K562 (cell line): Measurements from ENCODE around the gene PAX2. TPM values are rescaled to one million over a fixed set of nuclear protein-coding genes. Genes with fewer than 3 reads are reported as not detected.

Experiments used
- ATAC-seq: fragments of 200-7000 bp; cut with Tn5 transposase; 3 replicates; pipeline ENCODE4 v1.9.1; 2020; ENCODE audit warnings: moderate library complexity
- BruUV-seq: library from RNA; stranded (reverse); fragments of 400-500 nt; replicated peaks from 2 replicates; lab custom pipeline; 2021; lab: Mats Ljungman, UMichigan
- CTCF ChIA-PET: fragments of 300-600 bp; formaldehyde crosslinking; extraction: SDS; loops from one replicate; lab custom pipeline; 2021; ENCODE audit warnings: low intra/inter-chr PET ratio; lab: Yijun Ruan, JAX
- POLR2A ChIA-PET: fragments of 300-600, 350-650 bp; sonication (Branson Sonifier 250); formaldehyde crosslinking; extraction: SDS; loops from one replicate; lab custom pipeline; 2021; ENCODE audit warnings: antibody characterized with exemption, inconsistent platforms; lab: Yijun Ruan, JAX
- DNase-seq, 4 experiments: peaks; one replicate each; pipeline versions ENCODE4 v3.0.0 to v3.0.0-alpha.2; 2011 to 2018; ENCODE audit warnings: low spot score in 3 of 4, mixed read lengths in 3 of 4; ENCODE audit errors: extremely low read depth in 1 of 4
- FAIRE-seq: peaks from 2 replicates; lab custom pipeline; 2011; peaks lifted over from hg19 to GRCh38; lab: Jason Lieb, UNC
- H2AFZ ChIP-seq: 2 replicates; pipeline ENCODE4 v1.6.0; 2011; ENCODE audit warnings: low read depth, low read length, control low read depth, inconsistent platforms
- H3K27ac ChIP-seq: fragments of 200-600 bp; 3 replicates; pipeline ENCODE4 v1.8.0; 2011; ENCODE audit warnings: low read depth, mild to moderate bottlenecking, control low read depth, inconsistent platforms, low read length, moderate library complexity, mixed read lengths; ENCODE audit errors: extremely low read depth
- H3K27me3 ChIP-seq, 2 experiments: fragments of 300-600 bp in 1 of 2; 2 replicates in 1 of 2; 3 replicates in 1 of 2; pipeline versions ENCODE4 v1.6.0 to v1.8.0; 2011; ENCODE audit warnings: inconsistent platforms in 2 of 2, low read length in 2 of 2, mild to moderate bottlenecking in 1 of 2, mixed read lengths in 1 of 2, moderate library complexity in 1 of 2; ENCODE audit not compliant: control insufficient read depth in 2 of 2, insufficient read depth in 2 of 2
- H3K36me3 ChIP-seq: fragments of 300-600 bp; 3 replicates; pipeline ENCODE4 v1.8.0; 2011; ENCODE audit warnings: mild to moderate bottlenecking, low read length, inconsistent platforms; ENCODE audit not compliant: control insufficient read depth, insufficient read depth
- H3K4me1 ChIP-seq, 2 experiments: fragments of 200-600 bp in 1 of 2; replicated peaks in 1 of 2; 2 replicates in 1 of 2; 3 replicates in 1 of 2; pipeline versions ENCODE4 v1.5.1 to v1.8.0; 2011; ENCODE audit warnings: inconsistent platforms in 2 of 2, low read length in 2 of 2, mild to moderate bottlenecking in 1 of 2, mixed read lengths in 1 of 2, moderate library complexity in 1 of 2; ENCODE audit not compliant: control insufficient read depth in 2 of 2, insufficient read depth in 2 of 2
- H3K4me2 ChIP-seq: 2 replicates; pipeline ENCODE4 v1.6.1; 2011; ENCODE audit warnings: low read length, control low read depth, inconsistent platforms, mixed read lengths; ENCODE audit not compliant: insufficient read depth
- H3K4me3 ChIP-seq: fragments of 200-600 bp; sonication (generic), shearing (Covaris generic); 2 replicates; pipeline ENCODE4 v1.5.1; 2016; ENCODE audit warnings: control low read depth, inconsistent platforms
- H3K79me2 ChIP-seq: fragments of 200-600 bp; 3 replicates; pipeline ENCODE4 v1.8.0; 2011; ENCODE audit warnings: low read length, inconsistent platforms; ENCODE audit not compliant: control insufficient read depth, insufficient read depth
- H3K9ac ChIP-seq, 2 experiments: 2 replicates each; pipeline versions ENCODE4 v1.6.0 to v1.6.1; 2011; ENCODE audit warnings: low read depth in 2 of 2, low read length in 2 of 2, control low read depth in 1 of 2, inconsistent platforms in 1 of 2, mild to moderate bottlenecking in 1 of 2, mixed read lengths in 1 of 2; ENCODE audit not compliant: insufficient read depth in 1 of 2
- H3K9me1 ChIP-seq: one replicate; pipeline ENCODE4 v1.6.0; 2011; ENCODE audit warnings: inconsistent platforms, mild to moderate bottlenecking, low read length, moderate library complexity; ENCODE audit not compliant: control insufficient read depth, insufficient read depth
- H3K9me3 ChIP-seq: replicated peaks from 2 replicates; pipeline ENCODE4 v1.5.1; 2011; ENCODE audit warnings: low read depth, low read length, inconsistent platforms; ENCODE audit not compliant: control insufficient read depth, insufficient read depth
- H4K20me1 ChIP-seq: replicated peaks from 2 replicates; pipeline ENCODE4 v1.6.1; 2011; ENCODE audit warnings: low read length, inconsistent platforms, mixed read lengths; ENCODE audit not compliant: control insufficient read depth, insufficient read depth
- GMEB1 ChIP-seq: fragments of 250-450 bp; sonication (Bioruptor Pico); IDR thresholded peaks from 2 replicates; pipeline ENCODE4 v1.4.0; 2020; ENCODE audit warnings: mild to moderate bottlenecking
- KLF1 ChIP-seq: fragments of 450-650 bp; IDR thresholded peaks from 2 replicates; pipeline ENCODE4 v1.6.1; 2016; ENCODE audit warnings: missing genetic modification characterization, missing compliant biosample characterization
- MEF2A ChIP-seq: IDR thresholded peaks from 2 replicates; pipeline ENCODE4 v1.6.1; 2011; ENCODE audit warnings: low read depth, mild to moderate bottlenecking, low read length, moderate library complexity; ENCODE audit not compliant: control insufficient read depth
- PCBP1 ChIP-seq: fragments of 200-400 bp; formaldehyde crosslinking; IDR thresholded peaks from 2 replicates; pipeline ENCODE4 v1.6.1; 2018; ENCODE audit warnings: mild to moderate bottlenecking, low read depth, low read length; ENCODE audit not compliant: poor library complexity, severe bottlenecking
- PTRF ChIP-seq: fragments of 450-650 bp; IDR thresholded peaks from 2 replicates; pipeline ENCODE4 v1.6.1; 2016; ENCODE audit warnings: mild to moderate bottlenecking, missing genetic modification characterization, missing compliant biosample characterization
- SREBF2 ChIP-seq: sonication (generic); formaldehyde crosslinking; IDR thresholded peaks from 2 replicates; pipeline ENCODE4 v1.4.0; 2020; ENCODE audit warnings: mild to moderate bottlenecking, missing genetic modification reagents
- TGIF2 ChIP-seq: sonication (generic); formaldehyde crosslinking; IDR thresholded peaks from 2 replicates; pipeline ENCODE4 v1.8.1; 2022; ENCODE audit warnings: mild to moderate bottlenecking, missing genetic modification reagents, moderate library complexity
- THRAP3 ChIP-seq: fragments of 450-650 bp; IDR thresholded peaks from 2 replicates; pipeline ENCODE4 v1.6.1; 2016; ENCODE audit warnings: mild to moderate bottlenecking, inconsistent platforms, borderline replicate concordance
- YY1 ChIP-seq, 3 experiments: IDR thresholded peaks; 2 replicates each; pipeline ENCODE4 v1.6.1; 2011; ENCODE audit warnings: low read length in 2 of 3, mild to moderate bottlenecking in 2 of 3, moderate library complexity in 2 of 3, borderline replicate concordance in 1 of 3, control low read depth in 1 of 3, low read depth in 1 of 3; ENCODE audit not compliant: insufficient read depth in 3 of 3, insufficient replicate concordance in 2 of 3, control insufficient read depth in 1 of 3, insufficient read length in 1 of 3; ENCODE audit errors: extremely low read depth in 1 of 3
- ZNF561 ChIP-seq: fragments of 450-650 bp; formaldehyde crosslinking; conservative IDR thresholded peaks from 2 replicates; pipeline ENCODE4 v1.4.0; 2020; ENCODE audit warnings: mild to moderate bottlenecking, moderate library complexity
- WGBS: fragments of 100-300 bp; shearing (Covaris generic); methylation state at CpG from one replicate; pipeline ENCODE4 v1.1.6; 2016; ENCODE audit warnings: low coverage, mixed read lengths; ENCODE audit not compliant: insufficient coverage; ENCODE audit errors: missing lambda C conversion rate; 5-methylcytosine and 5-hydroxymethylcytosine counted together
- in situ Hi-C: fragments of 300-500 bp; cut with MboI; formaldehyde crosslinking; loops from 4 replicates; pipeline ENCODE4 v1.15.0; 2018; ENCODE audit warnings: inconsistent platforms, mixed read lengths
- intact Hi-C: fragments of 100-400 bp; cut with micrococcal nuclease; formaldehyde crosslinking; loops from 2 replicates; pipeline ENCODE4 v1.14.2; 2022
- polyA plus RNA-seq, 8 experiments: library from polyadenylated mRNA; depleted of rRNA in 4 of 8; stranded (reverse) in 5 of 8; unstranded in 3 of 8; fragments of >200 nt; fragmentation: Nextera tagmentation in 2 of 8; fragmentation: Illumina TruSeq in 1 of 8; extraction: Ambion mirVana in 2 of 8; extraction: Trizol in 1 of 8; gene quantifications; 2 replicates each; pipeline versions ENCODE4 v1.2.1 to v1.2.3, GENCODE V29; 2011 to 2014; ENCODE audit warnings: inconsistent platforms in 1 of 8, missing spikeins in 1 of 8
- total RNA-seq, 7 experiments: library from RNA; depleted of rRNA in 6 of 7; stranded (reverse); fragments of >200 nt in 6 of 7; fragmentation: Illumina TruSeq in 2 of 7; extraction: Trizol in 2 of 7; gene quantifications; 2 replicates each; pipeline versions ENCODE4 v1.2.1 to v1.2.3, GENCODE V29; 2011 to 2021; ENCODE audit warnings: low replicate concordance in 1 of 7

Gene PAX2
- total and polyA plus RNA-seq, 9 of the 15 experiments (the other 6 are each of a cell fraction or from before 2014, with no cell fraction given): not detected

DNA sequence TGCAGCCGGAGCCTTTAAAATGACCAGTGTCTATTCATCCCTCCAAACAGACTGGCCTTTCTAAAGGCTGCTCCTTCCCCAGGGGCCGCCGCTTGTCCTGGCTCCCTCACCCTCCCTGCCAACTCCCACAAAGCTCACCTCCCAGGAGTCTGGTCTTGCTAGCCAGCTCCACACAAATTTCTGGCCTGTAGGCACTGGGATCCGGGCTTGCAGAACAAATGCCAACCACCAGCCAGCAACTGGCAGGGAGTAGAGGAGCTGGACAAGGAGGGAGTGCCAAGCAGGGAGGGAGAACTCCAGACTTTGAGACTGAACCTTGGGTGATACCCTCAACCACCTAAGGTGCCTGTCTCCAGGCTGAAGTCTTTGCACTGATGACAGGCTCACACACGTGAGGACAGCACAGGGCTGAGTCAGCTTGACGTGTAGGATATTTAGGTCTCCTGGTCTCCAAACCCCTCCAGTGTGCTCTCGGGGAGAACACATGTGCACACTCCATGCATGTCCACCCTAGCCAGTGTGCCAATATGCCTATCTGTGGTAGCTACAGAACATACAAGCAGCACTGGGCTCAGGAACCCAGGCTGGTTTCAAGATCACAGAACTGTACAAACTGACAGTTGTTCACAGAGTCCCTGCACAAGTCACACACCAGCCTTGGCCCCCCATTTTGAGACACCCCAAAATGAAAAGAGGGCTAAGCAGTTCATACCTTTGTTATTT is 6.0 kb downstream of the PAX2 start:
- intact Hi-C loops: no loop called here
- in situ Hi-C loops: no loop called here
- no peak for FAIRE-seq
- no peaks in the 10 kb centered on the region for H3K9me3 ChIP-seq
- BruUV-seq: no TSS peak
- CTCF ChIA-PET: no interaction called here
- TF ChIP-seq YY1 (IDR thresholded peaks at IDR 0.05; ENCODE audit: borderline replicate concordance in 1 of 3, control insufficient read depth in 1 of 3, extremely low read depth in 1 of 3, insufficient read depth in 3 of 3, insufficient read length in 1 of 3, insufficient replicate concordance in 2 of 3, low read depth in 1 of 3, low read length in 2 of 3): no peak
- no peak for TF ChIP-seq PTRF (tag)
- no peak for TF ChIP-seq ZNF561 (CRISPR knock-in tag)
- no peak for TF ChIP-seq KLF1
- no peak for TF ChIP-seq GMEB1 (CRISPR knock-in tag)
- TF ChIP-seq SREBF2 (CRISPR knock-in tag): no peak
- TF ChIP-seq THRAP3: no peak
- no peak for TF ChIP-seq PCBP1
- TF ChIP-seq MEF2A: no peak
- no peak for TF ChIP-seq TGIF2
- TF ChIP-seq, all 486 proteins: peak for 0
- Histone ChIP-seq H3K27me3 (peaks cover 28 to 50% of the 10 kb centered on the region in 2 experiments; a peak in 4 of 5 replicates), H3K4me3 (no peak overlapping the region), H3K36me3 (no peaks in the 10 kb centered on the region), H2AFZ (no peak overlapping the region), H3K9ac (no peak overlapping the region), H3K4me1 (0 out of 5 replicates have a peak, but pooled peaks cover 0 to 4% of the 10 kb centered on the region in 2 experiments), H4K20me1 (no peaks in the 10 kb centered on the region; the same call in 1 of the 2 replicates), H3K9me1 (no peaks in the 10 kb centered on the region), H3K27ac (no peak overlapping the region), H3K79me2 (no peaks in the 10 kb centered on the region), H3K4me2 (no peak overlapping the region)
- POLR2A ChIA-PET: interaction anchor here (1.5 kb wide), 1 partner anchor 10 kb away, joined by 4 read pairs; no protein-coding TSS in a partner anchor
- WGBS: 1% methylated on average over 7 of the region's 7 CpGs
- DNase-seq (no peak), ATAC-seq (no peak)
